GM18861 (cell line): ENCODE data around the gene DAP.

Experiments
- ATAC-seq: cut with Tn5 transposase; IDR thresholded peaks from one replicate; pipeline ENCODE4 v1.9.1; 2021; ENCODE audit not compliant: unreplicated experiment

The DAP gene

GRCh38 chr5:10695055-10695649, 65.9 kb downstream of the DAP start:
- ATAC-seq, result peak; percentile 31

- no peak for ATAC-seq
These were observed 68.9 kb downstream of the DAP start for GRCh38 chr5:10691826-10692785.

- no peak for ATAC-seq
These were observed 70.3 kb downstream of the DAP start for GRCh38 chr5:10690460-10691440.

- peak; percentile 35 for ATAC-seq
These were observed 71.5 kb downstream of the DAP start for GRCh38 chr5:10689391-10690081.

- no peak for ATAC-seq
These were observed 72.3 kb downstream of the DAP start for GRCh38 chr5:10688651-10689171.

GRCh38 chr5:10686890-10687289, 74.1 kb downstream of the DAP start:
- no peak for ATAC-seq

- peak; percentile 54 for ATAC-seq
These were observed 75.9 kb downstream of the DAP start for GRCh38 chr5:10685115-10685521.

- ATAC-seq, result peak; percentile 51
These were observed 76.5 kb downstream of the DAP start for GRCh38 chr5:10684303-10685086.

- no peak for ATAC-seq
These were observed 78.1 kb downstream of the DAP start for GRCh38 chr5:10682801-10683525.

GRCh38 chr5:10681731-10682679, 79.0 kb downstream of the DAP start:
- ATAC-seq, result no peak

GRCh38 chr5:10680876-10681481, 80.1 kb downstream of the DAP start:
- no peak for ATAC-seq

- no peak for ATAC-seq
These were observed 81.6 kb downstream of the DAP start for GRCh38 chr5:10679336-10679988.

- no peak for ATAC-seq
These were observed 82.8 kb downstream of the DAP start for GRCh38 chr5:10678244-10678643.

GRCh38 chr5:10677533-10677932, 83.5 kb downstream of the DAP start:
- no peak for ATAC-seq

GRCh38 chr5:10676946-10677345, 84.1 kb downstream of the DAP start:
- no peak for ATAC-seq

- ATAC-seq, result no peak
These were observed 84.8 kb downstream of the DAP start for GRCh38 chr5:10676224-10676623.

- ATAC-seq, result no peak
These were observed 85.8 kb downstream of the DAP start for GRCh38 chr5:10675177-10675700.
